ENCODE results near the gene RPP40. TPM values are rescaled to one million over a fixed set of nuclear protein-coding genes. Genes with fewer than 3 reads are reported as not detected.

RPP40 gene
- total and polyA plus RNA-seq, 2 of the 8 experiments (the other 6 are each of a cell fraction or from before 2014, with no cell fraction given), result 7.0 to 15.7 TPM

DNA sequence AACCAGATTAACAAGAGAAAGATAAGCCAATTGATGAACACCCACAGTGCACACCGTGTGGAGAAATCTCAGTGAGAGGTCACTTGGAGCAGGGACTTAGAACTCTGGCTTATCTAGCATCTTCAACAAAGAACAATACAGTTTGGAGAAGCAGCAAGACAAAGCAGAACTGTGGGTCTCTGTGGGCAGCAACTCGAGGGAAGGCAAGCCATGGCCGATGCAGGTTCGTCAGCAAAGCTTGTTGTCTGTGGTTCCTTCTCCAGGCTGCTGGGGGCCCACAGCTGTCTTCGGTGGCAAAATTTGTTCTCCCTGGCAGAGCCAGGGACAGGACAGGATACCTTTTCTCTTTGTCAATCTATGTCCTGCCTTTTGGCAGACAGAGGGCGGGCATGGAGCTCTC lies 22.1 kb downstream of the RPP40 start:
- Histone ChIP-seq H2BK120ac (replicated peaks; ENCODE audit: low read depth, low read length) (no peak overlapping the region), H3K23me2 (ENCODE audit: low read depth, low read length) (no peaks in the 10 kb centered on the region), H3K56ac (replicated peaks; ENCODE audit: insufficient read length, low read depth, low read length) (no peak overlapping the region), H3K4me1 (replicated peaks in 1 of 4; ENCODE audit: control insufficient read depth in 3 of 4, insufficient read depth in 4 of 4, low read length in 3 of 4) (no peaks in the 10 kb centered on the region), H2BK12ac (ENCODE audit: low read depth, low read length) (no peak overlapping the region), H2AFZ (ENCODE audit: low read length) (no peak overlapping the region), H4K91ac (replicated peaks; ENCODE audit: insufficient read length, low read length) (no peak overlapping the region), H3K27me3 (replicated peaks in 1 of 4; ENCODE audit: control insufficient read depth in 3 of 4, extremely low read depth in 1 of 4, insufficient read depth in 3 of 4, low read length in 3 of 4) (no peaks in the 10 kb centered on the region), H3K18ac (ENCODE audit: extremely low read depth, low read length) (no peak overlapping the region), H3K79me1 (ENCODE audit: low read depth, low read length) (no peaks in the 10 kb centered on the region), H2BK15ac (ENCODE audit: low read length) (no peak overlapping the region), H4K5ac (ENCODE audit: insufficient read length, low read depth, low read length) (no peak overlapping the region), H3K23ac (ENCODE audit: insufficient read length) (no peak overlapping the region), H3K4ac (replicated peaks; ENCODE audit: insufficient read length, low read depth, low read length) (no peak overlapping the region), H3K36me3 (ENCODE audit: control insufficient read depth in 2 of 4, insufficient read depth in 4 of 4, low read length in 3 of 4) (no peaks in the 10 kb centered on the region), H3K9ac (replicated peaks in 1 of 4; ENCODE audit: extremely low read depth in 1 of 4, low read depth in 3 of 4, low read length in 3 of 4) (no peak overlapping the region), H3K9me3 (ENCODE audit: insufficient read depth in 2 of 2, low read depth in 1 of 2, low read length in 1 of 2) (0 out of 4 replicates have a peak, but pooled peaks cover 4% of the 10 kb centered on the region in 2 experiments), H3K14ac (ENCODE audit: insufficient read length) (no peak overlapping the region), H2AK5ac (ENCODE audit: low read depth, low read length) (no peak overlapping the region), H3K27ac (ENCODE audit: low read depth, low read length) (no peak overlapping the region), H4K8ac (ENCODE audit: extremely low read depth, insufficient read depth, low read length) (no peak overlapping the region), H3K4me2 (ENCODE audit: insufficient read depth in 1 of 2, low read depth in 2 of 2, low read length in 2 of 2) (no peak overlapping the region), H3K79me2 (ENCODE audit: control insufficient read depth in 1 of 2, insufficient read depth in 2 of 2, low read length in 2 of 2) (no peaks in the 10 kb centered on the region), H4K20me1 (replicated peaks in 1 of 2; ENCODE audit: control insufficient read depth in 1 of 2, insufficient read depth in 2 of 2, low read length in 2 of 2) (no peaks in the 10 kb centered on the region), H2BK5ac (ENCODE audit: low read depth, low read length) (no peak overlapping the region), H3K4me3 (ENCODE audit: extremely low read depth in 1 of 4, insufficient read depth in 2 of 4, low read depth in 3 of 4, low read length in 4 of 4) (no peak overlapping the region), H2BK20ac (ENCODE audit: low read length) (no peak overlapping the region)
- DNase-seq (ENCODE audit: low read depth in 1 of 2, low spot score in 2 of 2) (no peak), FAIRE-seq (no peak)
- ChIA-PET CTCF (ENCODE audit: partially characterized antibody) (interaction anchor here (0.6 to 1.2 kb wide), 4 partner anchors 15 to 469 kb away, joined by 3 to 6 read pairs (median 4); no protein-coding TSS in a partner anchor), POLR2A (ENCODE audit: partially characterized antibody) (no interaction called here)
- 88% methylated on average over 6 of the region's 6 CpGs; no CpG with 5 or more reads in 1 of the 2 experiments for WGBS, 2 experiments (ENCODE audit: extremely low coverage in 1 of 2, insufficient coverage in 1 of 2, insufficient read length in 1 of 2, insufficient replicate concordance in 2 of 2, low coverage in 1 of 2, low lambda C conversion rate in 2 of 2, missing lambda C conversion rate in 1 of 2)
- no peak for TF ChIP-seq YY1 (IDR thresholded peaks at IDR 0.05; ENCODE audit: low read depth, low read length)
- no peak for TF ChIP-seq HDAC6 (IDR thresholded peaks at IDR 0.05; ENCODE audit: low read depth, low read length)
- TF ChIP-seq RFX5 (IDR thresholded peaks at IDR 0.05; ENCODE audit: borderline replicate concordance, low read depth, low read length), result no peak
- no peak for TF ChIP-seq POLR2A (IDR thresholded peaks at IDR 0.05; ENCODE audit: control extremely low read depth in 1 of 2, low read depth in 2 of 2, low read length in 2 of 2)
- TF ChIP-seq ASH2L (IDR thresholded peaks at IDR 0.05; ENCODE audit: low read length), result no peak
- no peak for TF ChIP-seq POLR2AphosphoS5 (IDR thresholded peaks at IDR 0.05; ENCODE audit: low read depth, low read length)
- no peak for TF ChIP-seq KDM5A (IDR thresholded peaks at IDR 0.05; ENCODE audit: low read length)
- TF ChIP-seq, protein P1, sequence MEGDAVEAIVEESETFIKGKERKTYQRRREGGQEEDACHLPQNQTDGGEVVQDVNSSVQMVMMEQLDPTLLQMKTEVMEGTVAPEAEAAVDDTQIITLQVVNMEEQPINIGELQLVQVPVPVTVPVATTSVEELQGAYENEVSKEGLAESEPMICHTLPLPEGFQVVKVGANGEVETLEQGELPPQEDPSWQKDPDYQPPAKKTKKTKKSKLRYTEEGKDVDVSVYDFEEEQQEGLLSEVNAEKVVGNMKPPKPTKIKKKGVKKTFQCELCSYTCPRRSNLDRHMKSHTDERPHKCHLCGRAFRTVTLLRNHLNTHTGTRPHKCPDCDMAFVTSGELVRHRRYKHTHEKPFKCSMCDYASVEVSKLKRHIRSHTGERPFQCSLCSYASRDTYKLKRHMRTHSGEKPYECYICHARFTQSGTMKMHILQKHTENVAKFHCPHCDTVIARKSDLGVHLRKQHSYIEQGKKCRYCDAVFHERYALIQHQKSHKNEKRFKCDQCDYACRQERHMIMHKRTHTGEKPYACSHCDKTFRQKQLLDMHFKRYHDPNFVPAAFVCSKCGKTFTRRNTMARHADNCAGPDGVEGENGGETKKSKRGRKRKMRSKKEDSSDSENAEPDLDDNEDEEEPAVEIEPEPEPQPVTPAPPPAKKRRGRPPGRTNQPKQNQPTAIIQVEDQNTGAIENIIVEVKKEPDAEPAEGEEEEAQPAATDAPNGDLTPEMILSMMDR (IDR thresholded peaks at IDR 0.05; ENCODE audit: control extremely low read depth in 1 of 3, insufficient read depth in 1 of 3, low read depth in 1 of 3, low read length in 3 of 3), result no peak
- no peak for TF ChIP-seq SIN3A (conservative IDR thresholded peaks at IDR 0.05 in 1 of 2, IDR thresholded peaks at IDR 0.05 in 1 of 2; ENCODE audit: low read depth in 1 of 2, low read length in 2 of 2)
- no peak for TF ChIP-seq SUZ12 (IDR thresholded peaks at IDR 0.05; ENCODE audit: low read length)
- no peak for TF ChIP-seq POU5F1 (IDR thresholded peaks at IDR 0.05; ENCODE audit: low read depth, low read length)
- no peak for TF ChIP-seq SAP30 (IDR thresholded peaks at IDR 0.05; ENCODE audit: insufficient read depth, insufficient replicate concordance, low read length)
